Measurements from ENCODE around the gene TMEM248.
A peak's percentile ranks its signal among the peaks of the same experiment; 100 is the strongest.
"Not testable (repeated sequence)": the region's sequence is repeated elsewhere in the genome, so short reads cannot be mapped to it uniquely, and the experiment has no call there.

The TMEM248 gene

GRCh38 chr7:66908598-66908997 lies 12.4 kb upstream of the TMEM248 start:
- DNase-seq (ENCODE audit: low spot score): not testable (repeated sequence)

DNA sequence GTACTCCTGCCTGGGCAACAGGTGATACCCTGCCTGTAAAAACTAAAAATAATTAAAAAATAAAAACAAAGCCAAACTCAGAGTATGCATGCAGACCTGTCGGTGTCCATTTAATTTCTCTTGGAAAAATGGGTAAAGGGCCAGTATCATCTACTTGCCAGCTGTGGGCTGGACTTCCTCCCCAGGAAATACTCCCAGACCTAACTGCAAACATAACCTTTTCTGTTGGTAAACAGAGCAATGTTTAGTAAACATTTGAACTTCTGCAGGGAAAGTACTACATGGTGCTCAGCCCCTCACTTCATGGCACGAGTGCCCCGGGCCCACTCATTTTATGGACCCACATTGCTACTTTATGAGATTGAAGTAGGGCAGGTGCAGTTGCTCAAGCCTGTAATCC lies 10.2 kb upstream of the TMEM248 start:
- DNase-seq (ENCODE audit: low spot score): no peak

GRCh38 chr7:66911191-66911590 lies 9.8 kb upstream of the TMEM248 start:
- not testable (repeated sequence) for DNase-seq (ENCODE audit: low spot score)

DNA sequence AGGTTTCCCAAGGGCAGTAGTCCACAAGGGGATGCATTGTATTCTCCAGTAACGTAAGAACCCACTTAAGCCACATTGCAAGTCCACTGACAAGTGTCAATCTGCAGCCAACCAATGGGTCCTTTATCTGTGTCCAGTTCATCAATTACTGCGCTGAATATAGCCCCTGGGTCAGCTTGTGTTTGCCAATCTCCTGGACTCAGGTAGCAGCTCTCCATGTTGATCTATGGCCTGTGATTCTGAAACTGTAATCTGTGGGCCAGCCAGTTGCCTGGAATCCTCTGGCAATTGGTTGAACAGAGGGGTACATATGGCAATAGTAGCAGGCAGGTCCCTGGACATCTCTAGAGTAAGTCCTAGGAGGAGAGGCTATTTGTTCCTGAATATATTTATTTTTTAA lies 8.8 kb upstream of the TMEM248 start:
- DNase-seq (ENCODE audit: low spot score): no peak

DNA sequence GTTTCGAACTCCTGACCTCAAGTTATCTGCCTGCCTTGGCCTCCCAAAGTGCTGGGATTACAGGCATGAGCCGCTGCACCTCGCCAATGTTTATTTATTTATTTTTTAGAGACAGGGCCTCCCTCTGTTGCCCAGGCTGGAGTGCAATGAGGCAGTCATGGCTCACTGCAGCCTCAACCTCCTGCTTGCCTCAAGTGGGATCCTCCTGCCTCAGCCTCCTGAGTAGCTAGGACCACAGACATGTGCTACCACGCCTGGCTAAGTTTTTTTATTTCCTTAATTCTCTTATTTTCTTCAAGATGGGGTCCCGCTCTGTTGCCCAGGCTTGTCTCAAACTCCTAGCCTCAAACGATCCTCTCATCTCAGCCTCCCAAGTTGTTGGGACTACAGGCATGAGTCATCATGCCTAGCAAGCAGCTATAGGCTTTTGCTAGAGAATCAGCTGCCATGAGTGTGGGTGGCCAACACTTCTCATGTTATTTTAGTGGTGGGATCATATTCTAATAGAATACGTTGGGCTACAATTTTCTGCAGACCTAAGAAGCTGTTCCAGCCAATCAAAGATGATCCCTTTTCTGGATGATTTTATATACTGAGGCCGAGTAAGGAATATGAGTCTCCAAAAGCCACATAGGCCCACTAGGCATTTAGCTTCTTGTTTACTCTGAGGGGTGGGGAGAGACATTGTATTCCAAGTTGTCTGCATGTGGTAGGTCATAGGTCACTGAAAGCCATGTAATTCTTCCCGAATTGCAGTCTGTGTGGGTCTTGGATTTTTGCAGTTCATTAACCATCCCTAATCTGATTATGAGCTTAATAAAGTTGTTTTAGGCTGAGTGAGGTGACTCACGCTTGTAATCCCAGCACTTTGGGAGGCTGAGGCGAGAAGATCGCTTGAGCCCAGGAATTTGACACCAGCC lies 7.6 kb upstream of the TMEM248 start:
- DNase-seq (ENCODE audit: low spot score): no peak

GRCh38 chr7:66917904-66918303 lies 3.1 kb upstream of the TMEM248 start:
- not testable (repeated sequence) for DNase-seq (ENCODE audit: low spot score)

- no peak for DNase-seq (ENCODE audit: low spot score)
These were observed 1.7 kb upstream of the TMEM248 start for GRCh38 chr7:66919304-66919703.

DNA sequence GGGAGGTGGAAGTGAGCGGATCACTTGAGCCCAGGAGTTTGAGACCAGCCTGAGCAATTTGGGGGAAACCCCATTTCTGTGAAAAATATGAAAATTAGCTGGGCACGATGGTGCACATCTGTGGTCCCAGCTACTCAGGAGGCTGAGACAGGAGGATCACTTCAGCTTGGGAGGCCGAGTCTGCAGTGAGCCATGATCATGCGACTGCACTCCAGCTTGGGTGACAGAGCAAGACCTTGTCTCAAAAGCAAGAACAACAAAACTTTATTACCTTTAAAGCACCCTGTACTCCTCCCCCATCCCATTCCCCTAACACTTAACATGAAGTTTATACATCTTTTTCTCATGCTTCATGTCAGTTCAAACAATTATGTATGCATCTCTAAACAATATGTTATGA lies 1.3 kb upstream of the TMEM248 start:
- DNase-seq (ENCODE audit: low spot score): no peak

DNA sequence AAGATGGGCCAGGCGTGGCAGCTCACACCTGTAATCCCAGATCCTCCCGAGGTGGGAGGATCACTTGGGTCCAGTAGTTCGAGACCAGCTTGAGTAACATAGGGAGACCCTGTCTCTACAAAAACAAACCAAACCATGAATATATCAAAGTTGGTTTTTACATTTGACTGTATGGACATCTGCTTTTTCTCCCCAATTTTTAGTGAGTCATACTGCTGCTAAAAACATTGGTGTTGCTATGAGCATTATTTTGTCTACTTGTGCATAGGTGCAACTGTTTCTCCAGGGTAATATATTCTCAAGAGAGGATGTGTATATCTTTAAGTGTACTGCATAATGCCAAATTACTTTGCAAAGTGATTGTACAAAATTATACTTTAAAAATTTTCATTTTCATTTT lies 769 bp upstream of the TMEM248 start:
- DNase-seq (ENCODE audit: low spot score): no peak

DNA sequence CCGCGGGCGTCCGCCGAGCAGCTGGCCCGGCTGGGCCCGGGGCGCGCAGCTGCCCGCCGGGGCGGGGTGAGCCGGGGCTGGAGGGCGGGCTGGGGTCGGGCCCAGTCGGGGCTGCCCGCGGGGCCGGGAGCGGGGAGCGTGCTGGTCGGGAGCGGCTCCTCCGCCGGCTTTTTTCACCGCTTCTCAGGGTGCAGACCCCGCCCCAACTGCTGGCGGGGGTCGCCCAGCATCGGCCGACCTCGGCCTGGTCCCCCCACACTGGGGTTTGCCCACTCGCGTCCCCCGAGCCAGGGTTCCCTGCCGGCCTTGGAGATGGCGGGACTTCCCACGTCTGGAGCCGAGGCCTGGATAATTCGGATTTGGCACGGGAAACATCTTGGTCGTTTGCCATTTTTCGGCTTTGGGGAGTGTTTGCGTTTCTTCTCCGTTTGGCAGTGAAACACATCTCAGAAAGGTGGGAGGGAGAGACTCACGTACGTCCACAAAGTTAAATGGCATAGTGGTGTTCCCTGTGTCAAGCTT lies 432 bp downstream of the TMEM248 start:
- DNase-seq (ENCODE audit: low spot score): no peak

DNA sequence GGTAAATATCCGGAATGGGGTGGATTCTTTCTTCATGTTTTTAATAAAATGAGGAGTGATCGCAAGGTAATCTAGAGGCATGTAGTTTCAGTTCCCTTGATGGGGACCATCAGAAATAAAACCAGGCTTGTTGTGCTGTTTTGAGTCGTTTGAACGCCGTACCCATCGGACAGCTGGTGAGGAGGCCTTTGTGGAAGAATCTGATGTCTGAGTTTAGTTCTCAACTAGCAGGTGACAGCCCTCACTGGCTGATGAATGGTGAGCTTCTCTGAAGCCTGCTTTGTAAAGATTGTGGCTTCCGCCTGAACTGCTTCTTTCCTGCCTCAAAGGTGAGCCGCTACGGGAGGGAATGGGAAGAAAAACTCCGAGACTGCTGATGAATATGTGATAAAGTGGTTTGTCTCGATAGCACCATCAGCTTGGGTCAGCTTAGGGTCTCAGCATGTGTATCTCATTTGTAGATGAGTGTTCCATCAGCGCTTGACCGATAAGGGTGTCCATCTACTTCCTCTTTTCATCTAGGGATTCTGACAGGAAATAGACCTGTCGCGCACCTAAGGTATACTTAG lies 977 bp downstream of the TMEM248 start:
- peak; percentile 38 for DNase-seq (ENCODE audit: low spot score)

DNA sequence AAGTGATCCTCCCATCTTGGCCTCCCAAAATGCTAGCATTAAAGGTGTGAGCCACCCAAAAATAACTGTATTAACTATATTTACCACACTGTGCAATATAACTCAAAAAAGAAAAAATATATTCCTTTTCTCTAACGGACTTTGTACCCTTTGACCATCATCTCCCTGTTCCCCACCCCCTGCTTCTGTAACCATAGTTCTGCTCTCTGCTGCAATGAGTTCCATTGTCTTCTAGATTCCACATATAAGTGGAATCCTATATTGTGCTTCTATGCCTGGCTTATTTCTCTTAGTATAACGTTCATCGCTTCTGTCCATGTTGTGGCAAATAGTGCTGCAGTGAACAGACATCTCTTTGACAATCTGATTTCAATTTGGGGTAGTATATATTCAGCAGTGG lies 4.2 kb downstream of the TMEM248 start:
- no peak for DNase-seq (ENCODE audit: low spot score)

DNA sequence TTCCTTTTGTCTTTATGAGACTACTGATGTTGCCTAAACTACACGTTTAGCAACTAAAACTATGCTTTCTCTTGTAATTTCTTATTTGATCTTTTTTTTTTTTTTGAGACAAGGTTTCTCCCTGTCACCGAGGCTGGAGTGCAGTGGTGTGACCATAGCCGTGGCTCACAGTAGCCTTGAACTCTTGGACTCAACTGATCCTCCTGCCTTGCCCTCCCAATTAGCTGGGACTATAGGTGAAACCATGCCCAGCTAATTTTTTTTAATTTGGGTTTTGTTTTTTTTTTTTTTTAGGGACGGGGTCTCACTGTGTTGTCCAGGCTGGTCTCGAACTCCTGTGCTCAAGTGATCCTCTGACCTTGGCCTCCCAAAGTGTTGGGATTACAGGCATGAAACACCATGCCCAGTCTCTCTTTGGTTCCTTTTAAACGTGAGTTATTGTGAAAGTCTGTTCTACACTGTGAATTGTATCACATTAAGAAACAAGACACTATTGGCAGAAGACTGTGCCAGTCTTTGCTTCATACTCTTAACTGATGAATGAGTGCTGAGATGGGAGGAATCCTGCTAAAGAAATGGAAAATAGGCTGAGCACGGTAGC lies 6.4 kb downstream of the TMEM248 start:
- DNase-seq (ENCODE audit: low spot score): no peak

DNA sequence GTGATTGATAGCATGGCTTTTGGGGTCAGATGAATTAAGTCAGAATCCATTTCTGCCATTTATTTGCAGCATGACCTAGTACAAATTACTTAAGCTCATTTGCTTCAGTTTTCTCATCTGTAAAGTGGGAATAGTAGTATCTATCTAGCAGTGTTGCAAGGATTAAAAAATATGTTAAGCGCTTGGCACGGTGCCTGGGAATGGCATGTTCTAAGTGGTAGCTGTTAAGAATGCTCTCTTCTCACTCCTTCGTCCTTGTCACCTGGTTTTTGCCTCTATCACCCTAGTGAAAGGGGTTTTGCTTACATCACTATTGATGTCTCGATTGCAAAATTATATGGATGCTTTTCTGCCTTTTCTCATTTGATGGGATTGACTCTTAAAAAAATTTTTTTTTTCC lies 7.4 kb downstream of the TMEM248 start:
- DNase-seq (ENCODE audit: low spot score): no peak

DNA sequence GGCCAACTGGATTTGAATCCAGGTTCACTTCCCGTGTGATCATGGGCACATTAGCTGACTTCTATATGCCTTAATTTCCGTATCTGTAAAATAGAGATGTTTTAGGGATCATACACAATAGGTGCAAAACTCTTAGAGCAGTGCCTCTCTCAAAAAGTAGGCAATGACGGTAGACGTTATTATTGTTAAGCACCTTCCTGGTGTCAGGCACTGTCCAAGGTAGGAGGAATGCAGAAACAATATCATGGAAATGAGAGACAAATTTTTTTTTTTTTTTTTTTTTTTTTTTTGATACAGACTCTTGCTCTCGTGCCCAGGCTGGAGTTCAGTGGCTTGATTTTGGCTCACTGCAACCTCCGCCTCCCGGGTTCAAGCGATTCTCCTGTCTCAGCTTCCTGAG lies 8.1 kb downstream of the TMEM248 start:
- no peak for DNase-seq (ENCODE audit: low spot score)

GRCh38 chr7:66929935-66930334 lies 8.9 kb downstream of the TMEM248 start:
- DNase-seq (ENCODE audit: low spot score): no peak

DNA sequence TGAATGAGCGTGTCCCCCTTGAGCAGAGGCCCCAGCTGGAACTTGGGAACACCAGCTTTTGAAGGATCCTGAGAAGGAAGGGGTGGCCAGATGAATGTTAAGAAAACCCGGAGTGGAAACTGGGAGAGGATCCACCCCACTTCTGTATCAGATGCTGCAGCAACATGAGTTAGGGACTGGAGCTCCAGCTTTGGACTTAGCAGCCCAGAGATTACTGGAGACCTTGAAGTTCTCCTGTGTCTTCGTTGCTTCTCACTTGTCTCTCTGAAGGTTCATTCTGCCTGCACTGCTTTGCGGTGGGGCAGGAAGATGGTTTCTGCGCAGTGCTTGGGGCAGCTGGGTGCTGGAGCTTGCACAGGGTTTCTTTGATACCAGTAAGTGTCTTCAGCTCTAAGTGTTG lies 9.3 kb downstream of the TMEM248 start:
- no peak for DNase-seq (ENCODE audit: low spot score)

DNA sequence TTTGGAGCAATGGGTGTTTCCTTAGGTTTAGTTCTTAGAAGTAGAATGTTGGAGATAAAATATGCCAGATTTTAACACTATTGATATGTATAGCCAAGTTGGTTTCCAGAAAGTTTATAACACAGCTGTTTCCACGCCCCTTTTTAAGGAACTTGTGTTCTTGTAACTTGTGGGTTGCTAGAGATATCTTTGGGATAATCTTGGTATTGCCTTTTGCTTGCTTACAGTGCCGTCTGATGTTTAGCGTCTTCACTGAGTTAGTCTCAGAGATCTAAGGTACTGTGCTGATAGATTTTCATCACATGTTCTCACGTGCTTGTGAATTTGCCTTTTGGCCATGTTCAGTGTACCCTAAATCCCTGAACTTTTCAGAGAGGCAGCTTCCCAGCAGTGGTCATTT lies 12.4 kb downstream of the TMEM248 start:
- DNase-seq (ENCODE audit: low spot score): no peak

DNA sequence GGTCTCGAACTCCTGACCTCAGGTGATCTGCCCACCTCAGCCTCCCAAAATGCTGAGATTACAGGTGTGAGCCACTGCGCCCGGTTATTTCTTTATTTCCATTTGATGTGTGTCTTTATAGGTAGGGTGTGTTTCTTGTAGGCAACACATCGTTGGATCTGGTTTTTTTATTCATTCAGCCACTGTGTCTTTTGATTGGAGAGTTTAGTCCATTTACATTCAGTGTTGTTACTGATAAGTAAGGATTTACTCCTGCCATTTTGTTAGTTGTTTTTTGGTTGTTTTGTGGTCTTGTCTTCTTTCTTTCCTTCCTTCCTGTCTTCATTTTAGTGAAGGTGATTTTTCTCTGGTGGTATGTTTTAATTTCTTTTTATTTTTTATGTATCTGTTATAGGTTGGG lies 16.9 kb downstream of the TMEM248 start:
- DNase-seq (ENCODE audit: low spot score): no peak

- no peak for DNase-seq (ENCODE audit: low spot score)
These were observed 18.3 kb downstream of the TMEM248 start for GRCh38 chr7:66939325-66939724.

DNA sequence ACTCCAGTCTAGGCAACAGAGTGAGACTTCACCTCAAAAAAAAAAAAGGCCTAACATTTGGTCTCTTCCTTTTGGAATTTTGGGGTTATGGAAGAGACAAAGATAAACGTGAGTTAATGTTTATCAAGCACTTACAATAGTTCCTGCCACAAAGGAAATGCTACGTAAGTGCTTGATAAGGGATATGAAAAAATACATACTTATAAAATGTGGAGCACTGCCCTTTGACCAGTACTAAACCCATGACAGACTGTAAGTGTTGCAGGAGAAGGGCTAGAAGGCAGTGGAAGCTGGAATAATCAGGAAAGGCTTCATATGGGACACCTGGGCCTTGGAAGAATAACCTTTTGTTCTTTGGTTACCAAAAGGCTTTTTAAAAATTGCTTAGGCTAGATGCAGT lies 25.5 kb downstream of the TMEM248 start:
- DNase-seq (ENCODE audit: low spot score): no peak

GRCh38 chr7:66948480-66949109 lies 27.6 kb downstream of the TMEM248 start:
- DNase-seq (ENCODE audit: low spot score): no peak

DNA sequence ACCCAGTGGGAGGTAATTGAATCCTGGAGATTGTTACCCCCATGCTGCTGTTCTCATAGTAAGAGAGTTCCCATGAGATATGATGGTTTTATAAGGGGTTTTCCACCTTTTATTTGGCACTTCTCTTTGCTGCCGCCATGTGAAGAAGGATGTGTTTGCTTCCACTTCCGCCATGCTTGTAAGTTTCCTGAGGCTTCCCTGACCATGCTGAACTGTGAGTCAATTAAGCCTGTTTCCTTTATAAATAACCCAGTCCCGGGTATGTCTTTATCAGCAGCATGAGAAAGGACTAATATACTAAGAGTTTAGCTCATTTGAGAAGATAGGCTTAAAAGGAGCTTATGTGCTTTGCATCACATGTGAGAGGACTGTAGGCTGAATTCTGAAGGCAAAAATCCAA lies 29.3 kb downstream of the TMEM248 start:
- no peak for DNase-seq (ENCODE audit: low spot score)
